Cerebellar cortex (tissue), 1 donor: ENCODE data around the gene L1TD1.
"Not testable (repeated sequence)": the region's sequence is repeated elsewhere in the genome, so short reads cannot be mapped to it uniquely, and the experiment has no call there.

Experiments used
- DNase-seq: peaks from one replicate; pipeline ENCODE4 v3.0.0-alpha.2; 2015; ENCODE audit warnings: low spot score

Gene L1TD1

GRCh38 chr1:62237950-62238374 is 43.3 kb downstream of the L1TD1 start:
- DNase-seq: no peak

- no peak for DNase-seq
Measured at GRCh38 chr1:62238507-62238906, 43.9 kb downstream of the L1TD1 start.

DNA sequence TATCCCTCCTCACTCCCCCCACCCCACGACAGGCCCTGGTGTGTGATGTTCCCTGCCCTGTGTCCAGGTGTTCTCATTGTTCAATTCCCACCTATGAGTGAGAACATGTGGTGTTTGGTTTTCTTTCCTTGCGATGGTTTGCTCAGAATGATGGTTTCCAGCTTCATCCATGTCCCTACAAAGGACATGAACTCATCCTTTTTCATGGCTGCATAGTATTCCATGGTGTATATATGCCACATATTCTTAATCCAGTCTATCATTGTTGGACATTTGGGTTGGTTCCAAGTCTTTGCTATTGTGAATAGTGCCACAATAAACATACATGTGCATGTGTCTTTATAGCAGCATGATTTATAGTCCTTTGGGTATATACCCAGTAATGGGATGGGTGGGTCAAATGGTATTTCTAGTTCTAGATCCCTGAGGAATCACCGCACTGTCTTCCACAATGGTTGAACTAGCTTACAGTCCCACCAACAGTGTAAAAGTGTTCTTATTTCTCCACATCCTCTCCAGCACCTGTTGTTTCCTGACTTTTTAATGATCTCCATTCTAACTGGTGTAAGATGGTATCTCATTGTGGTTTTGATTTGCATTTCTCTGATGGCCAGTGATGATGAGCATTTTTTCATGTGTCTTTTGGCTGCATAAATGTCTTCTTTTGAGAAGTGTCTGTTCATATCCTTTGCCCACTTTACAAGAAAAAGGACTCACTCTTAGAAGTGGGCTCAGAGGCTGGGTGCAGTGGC is 45.2 kb downstream of the L1TD1 start:
- not testable (repeated sequence) for DNase-seq

- DNase-seq: no peak
Measured at GRCh38 chr1:62240651-62241370, 46.2 kb downstream of the L1TD1 start.

DNA sequence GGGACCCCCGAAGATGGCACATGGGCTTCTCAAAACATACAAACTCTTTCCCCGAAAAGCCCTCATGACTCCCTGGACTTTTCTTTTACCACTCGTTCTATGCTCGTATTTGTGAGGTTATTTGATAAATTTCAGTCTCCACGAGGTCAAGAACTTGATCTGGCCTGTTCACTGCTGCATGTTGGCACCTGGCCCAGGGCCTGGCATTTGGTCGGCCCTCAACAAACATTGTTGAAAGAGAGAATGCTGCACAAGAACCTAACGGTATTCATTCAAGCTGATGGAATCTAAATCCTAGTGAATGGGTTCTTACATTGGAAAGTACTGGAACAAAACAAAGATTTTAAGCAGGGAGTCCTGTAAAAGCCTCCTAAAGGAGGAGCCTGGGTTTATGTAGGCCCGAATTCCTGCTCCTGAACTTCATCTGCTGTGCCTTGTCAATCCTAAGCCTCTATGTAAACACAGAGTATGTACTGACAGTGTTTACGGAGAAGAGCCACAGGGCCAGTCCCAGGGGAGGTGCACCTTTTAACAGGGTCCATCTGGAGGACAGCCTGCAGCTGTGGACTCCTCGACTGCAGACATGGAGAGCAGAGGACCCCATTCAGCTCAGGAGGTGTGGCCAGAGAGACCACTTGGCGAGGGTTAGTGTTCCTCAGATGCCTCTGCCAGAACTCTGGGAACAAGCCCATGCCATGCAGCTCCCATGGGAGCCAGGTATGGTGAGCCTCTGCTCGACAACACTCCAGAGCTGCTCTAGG is 46.9 kb downstream of the L1TD1 start:
- DNase-seq: no peak

- DNase-seq: not testable (repeated sequence)
Measured at GRCh38 chr1:62244380-62244779, 49.7 kb downstream of the L1TD1 start.

- no peak for DNase-seq
Measured at GRCh38 chr1:62245201-62245600, 50.6 kb downstream of the L1TD1 start.

- DNase-seq: peak; percentile 10
Measured at GRCh38 chr1:62247391-62248168, 52.9 kb downstream of the L1TD1 start.

GRCh38 chr1:62250126-62250726 is 55.6 kb downstream of the L1TD1 start:
- no peak for DNase-seq

DNA sequence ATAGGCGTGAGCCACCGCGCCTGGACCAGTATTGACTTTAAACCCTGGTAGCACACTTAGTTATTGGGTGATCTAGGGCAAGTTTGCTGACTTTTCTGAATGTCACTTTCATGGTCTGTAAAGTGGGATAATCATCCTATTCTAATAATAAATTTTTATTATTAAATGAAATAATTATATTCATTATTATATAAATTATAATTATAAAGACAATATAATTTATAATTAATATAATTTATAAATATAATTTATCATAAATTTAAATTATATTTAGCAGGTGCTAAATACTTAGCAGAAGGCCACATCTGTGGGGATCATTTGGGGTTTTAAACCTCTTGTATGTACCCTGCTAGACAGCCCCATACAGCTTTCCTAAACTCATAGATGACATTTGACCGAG is 64.9 kb downstream of the L1TD1 start:
- DNase-seq: no peak

- DNase-seq: no peak
Measured at GRCh38 chr1:62260688-62261087, 66.0 kb downstream of the L1TD1 start.
